GM18507 (cell line): Measurements from ENCODE around the gene MYH10.
"Not testable (repeated sequence)": the region's sequence is repeated elsewhere in the genome, so short reads cannot be mapped to it uniquely, and the experiment has no call there.

Source experiments
- DNase-seq: peaks from one replicate; pipeline ENCODE4 v3.0.0; 2011; ENCODE audit warnings: low read depth; ENCODE audit not compliant: insufficient read length; ENCODE audit errors: extremely low spot score
- FAIRE-seq: peaks from 2 replicates; lab custom pipeline; 2011; peaks lifted over from hg19 to GRCh38; lab: Jason Lieb, UNC

The MYH10 gene

GRCh38 chr17:8630227-8630801, at the start of gene MYH10:
Gene MYH10, minus strand, starts transcription at chr17:8630725. Its CDS starts 7,479 bp downstream, at chr17:8623246.
- FAIRE-seq (no peak), DNase-seq (no peak)

- DNase-seq (no peak), FAIRE-seq (no peak)
Observed at GRCh38 chr17:8679126-8679525, 48.6 kb upstream of the MYH10 start.

GRCh38 chr17:8675306-8675705, 44.8 kb upstream of the MYH10 start:
- FAIRE-seq (no peak), DNase-seq (no peak)

GRCh38 chr17:8674344-8675305, 44.1 kb upstream of the MYH10 start:
- no peak for DNase-seq

GRCh38 chr17:8673612-8674011, 43.1 kb upstream of the MYH10 start:
- no peak for FAIRE-seq
- no peak for DNase-seq

More at GRCh38 chr17:8674344-8675305, 44.1 kb upstream of the MYH10 start:
- no peak for FAIRE-seq

GRCh38 chr17:8672326-8672725, 41.8 kb upstream of the MYH10 start:
- FAIRE-seq = no peak
- no peak for DNase-seq

- FAIRE-seq (no peak), DNase-seq (no peak)
Observed at GRCh38 chr17:8670421-8670820, 39.9 kb upstream of the MYH10 start.

GRCh38 chr17:8668176-8668740, 37.7 kb upstream of the MYH10 start:
- FAIRE-seq (no peak), DNase-seq (no peak)

GRCh38 chr17:8667421-8667820, 36.9 kb upstream of the MYH10 start:
- FAIRE-seq (no peak), DNase-seq (no peak)

GRCh38 chr17:8665684-8666083, 35.2 kb upstream of the MYH10 start:
- no peak for FAIRE-seq
- no peak for DNase-seq

- DNase-seq (no peak), FAIRE-seq (no peak)
Observed at GRCh38 chr17:8664456-8665126, 34.1 kb upstream of the MYH10 start.

GRCh38 chr17:8662973-8663372, 32.4 kb upstream of the MYH10 start:
- DNase-seq (no peak), FAIRE-seq (no peak)

- DNase-seq (no peak), FAIRE-seq (no peak)
Observed at GRCh38 chr17:8662076-8662831, 31.7 kb upstream of the MYH10 start.

- not testable (repeated sequence) for DNase-seq, FAIRE-seq
Observed at GRCh38 chr17:8660709-8661108, 30.2 kb upstream of the MYH10 start.

GRCh38 chr17:8659758-8660410, 29.4 kb upstream of the MYH10 start:
- FAIRE-seq (no peak), DNase-seq (no peak)

GRCh38 chr17:8658810-8659209, 28.3 kb upstream of the MYH10 start:
- FAIRE-seq (no peak), DNase-seq (no peak)

GRCh38 chr17:8656693-8657092, 26.2 kb upstream of the MYH10 start:
- no peak for DNase-seq
- FAIRE-seq = no peak

- no peak for FAIRE-seq
- DNase-seq = no peak
Observed at GRCh38 chr17:8654822-8655221, 24.3 kb upstream of the MYH10 start.

GRCh38 chr17:8651013-8651412, 20.5 kb upstream of the MYH10 start:
- FAIRE-seq = no peak
- no peak for DNase-seq
